IMR-90 (cell line): ENCODE results near the gene DCC. TPM values are rescaled to one million over a fixed set of nuclear protein-coding genes. Genes with fewer than 3 reads are reported as not detected.

Source experiments
- ATAC-seq: fragments of 200-7000 bp; cut with Tn5 transposase; 2 replicates; pipeline ENCODE4 v1.9.1; 2020; ENCODE audit warnings: low read depth, mild to moderate bottlenecking, moderate library complexity
- BruUV-seq: library from RNA; stranded (reverse); fragments of 400-500 nt; replicated peaks from 2 replicates; lab custom pipeline; 2021; lab: Mats Ljungman, UMichigan
- CTCF ChIA-PET: fragments of 300-600 bp; formaldehyde crosslinking; extraction: SDS; loops from one replicate; lab custom pipeline; 2021; ENCODE audit warnings: antibody characterized with exemption; lab: Yijun Ruan, JAX
- POLR2A ChIA-PET: fragments of 300-600 bp; sonication (Branson Sonifier 250); formaldehyde crosslinking; loops from one replicate; lab custom pipeline; 2022; ENCODE audit warnings: antibody characterized with exemption; ENCODE audit not compliant: unreplicated experiment; lab: Charles Lee
- DNase-seq: peaks from one replicate; pipeline ENCODE4 v3.0.0; 2013
- H2AFZ ChIP-seq: replicated peaks from 2 replicates; pipeline ENCODE3; 2013; ENCODE audit warnings: low read length, mild to moderate bottlenecking; ENCODE audit not compliant: poor library complexity
- H2AK5ac ChIP-seq: 2 replicates; pipeline ENCODE4 v1.6.1; 2013; ENCODE audit warnings: low read depth, low read length, inconsistent platforms
- H2AK9ac ChIP-seq: replicated peaks from 2 replicates; pipeline ENCODE3; 2013; ENCODE audit warnings: mild to moderate bottlenecking, low read depth, low read length, moderate library complexity; ENCODE audit not compliant: poor library complexity
- H2BK120ac ChIP-seq: 2 replicates; pipeline ENCODE4 v1.6.1; 2013; ENCODE audit warnings: low read depth, low read length, inconsistent platforms
- H2BK15ac ChIP-seq: 3 replicates; pipeline ENCODE4 v1.6.1; 2013; ENCODE audit warnings: low read depth, low read length, inconsistent platforms
- H2BK20ac ChIP-seq: 2 replicates; pipeline ENCODE4 v1.6.1; 2013; ENCODE audit warnings: low read depth, mild to moderate bottlenecking, inconsistent platforms, low read length, moderate library complexity
- H2BK5ac ChIP-seq: 2 replicates; pipeline ENCODE4 v1.6.1; 2013; ENCODE audit warnings: mild to moderate bottlenecking, low read depth, low read length, inconsistent platforms; ENCODE audit not compliant: poor library complexity, severe bottlenecking
- H3K14ac ChIP-seq: replicated peaks from 2 replicates; pipeline ENCODE4 v1.6.1; 2013; ENCODE audit warnings: low read depth, low read length, inconsistent platforms
- H3K18ac ChIP-seq: 2 replicates; pipeline ENCODE4 v1.6.1; 2013; ENCODE audit warnings: low read depth, low read length, control low read depth
- H3K23ac ChIP-seq: 2 replicates; pipeline ENCODE4 v1.6.1; 2013; ENCODE audit warnings: low read depth, low read length, inconsistent platforms
- H3K27ac ChIP-seq: 2 replicates; pipeline ENCODE4 v1.5.1; 2013; ENCODE audit warnings: mild to moderate bottlenecking, control low read depth, low read length; ENCODE audit not compliant: insufficient read depth
- H3K27me3 ChIP-seq: 2 replicates; pipeline ENCODE4 v1.6.1; 2013; ENCODE audit warnings: low read length; ENCODE audit not compliant: control insufficient read depth, insufficient read depth
- H3K36me3 ChIP-seq: 2 replicates; pipeline ENCODE4 v1.6.1; 2013; ENCODE audit warnings: low read length, mixed read lengths; ENCODE audit not compliant: control insufficient read depth, insufficient read depth
- H3K4ac ChIP-seq: 2 replicates; pipeline ENCODE4 v1.6.1; 2013; ENCODE audit warnings: low read depth, low read length, inconsistent platforms
- H3K4me1 ChIP-seq: 2 replicates; pipeline ENCODE4 v1.6.1; 2013; ENCODE audit warnings: low read length, mixed read lengths; ENCODE audit not compliant: control insufficient read depth, insufficient read depth
- H3K4me2 ChIP-seq: 2 replicates; pipeline ENCODE4 v1.6.1; 2013; ENCODE audit warnings: low read depth, mild to moderate bottlenecking, control low read depth, low read length, moderate library complexity
- H3K4me3 ChIP-seq: 2 replicates; pipeline ENCODE4 v1.5.1; 2013; ENCODE audit warnings: low read depth, mild to moderate bottlenecking, control low read depth, low read length, moderate library complexity; ENCODE audit not compliant: insufficient read depth
- H3K56ac ChIP-seq: 2 replicates; pipeline ENCODE4 v1.6.1; 2013; ENCODE audit warnings: low read length, inconsistent platforms; ENCODE audit not compliant: insufficient read depth; ENCODE audit errors: extremely low read depth
- H3K79me1 ChIP-seq, 2 experiments: 2 replicates each; pipeline ENCODE4 v1.6.1; 2013; ENCODE audit warnings: low read length in 2 of 2, inconsistent platforms in 1 of 2, low read depth in 1 of 2
- H3K9ac ChIP-seq: 2 replicates; pipeline ENCODE4 v1.6.1; 2013; ENCODE audit warnings: low read depth, low read length, control low read depth
- H3K9me1 ChIP-seq: 2 replicates; pipeline ENCODE4 v1.6.1; 2013; ENCODE audit warnings: low read length, inconsistent platforms; ENCODE audit not compliant: insufficient read depth
- H3K9me3 ChIP-seq: 2 replicates; pipeline ENCODE4 v1.6.1; 2013; ENCODE audit warnings: low read length; ENCODE audit not compliant: control insufficient read depth, insufficient read depth
- H4K20me1 ChIP-seq: 2 replicates; pipeline ENCODE4 v1.6.1; 2013; ENCODE audit warnings: low read length, inconsistent platforms; ENCODE audit not compliant: insufficient read depth
- H4K5ac ChIP-seq: 2 replicates; pipeline ENCODE4 v1.6.1; 2013; ENCODE audit warnings: mild to moderate bottlenecking, low read depth, low read length, control low read depth
- H4K8ac ChIP-seq, 2 experiments: 2 replicates each; pipeline ENCODE4 v1.6.1; 2013; ENCODE audit warnings: low read depth in 2 of 2, low read length in 2 of 2, control low read depth in 1 of 2, inconsistent platforms in 1 of 2
- H4K91ac ChIP-seq: 2 replicates; pipeline ENCODE4 v1.6.1; 2013; ENCODE audit warnings: low read depth, low read length, inconsistent platforms; ENCODE audit not compliant: insufficient read depth
- CTCF ChIP-seq: conservative IDR thresholded peaks from 2 replicates; pipeline ENCODE4 v1.5.1; 2012; ENCODE audit warnings: mild to moderate bottlenecking, low read depth, low read length, improper control_type of control experiment
- FOS ChIP-seq: fragments of 150-350 bp; IDR thresholded peaks from 2 replicates; pipeline ENCODE4 v1.6.1; 2016; ENCODE audit warnings: low read depth, low read length
- RAD21 ChIP-seq: IDR thresholded peaks from 2 replicates; pipeline ENCODE4 v1.6.1; 2012; ENCODE audit warnings: low read length, improper control_type of control experiment
- RCOR1 ChIP-seq: IDR thresholded peaks from 2 replicates; pipeline ENCODE4 v1.6.1; 2012; ENCODE audit warnings: mild to moderate bottlenecking, low read length, improper control_type of control experiment; ENCODE audit not compliant: insufficient replicate concordance
- SMC3 ChIP-seq: fragments of 150-350 bp; IDR thresholded peaks from 2 replicates; pipeline ENCODE4 v1.6.1; 2016; ENCODE audit warnings: low read depth, mild to moderate bottlenecking, antibody characterized with exemption, low read length, moderate library complexity
- USF2 ChIP-seq: fragments of 150-350 bp; IDR thresholded peaks from 2 replicates; pipeline ENCODE4 v1.6.1; 2017; ENCODE audit warnings: mild to moderate bottlenecking, antibody characterized with exemption, low read length, low read depth
- WGBS, 2 experiments: methylation state at CpG; one replicate each; pipeline versions ENCODE4 v1.1.5 to v1.1.7; 2013; ENCODE audit warnings: missing lambda C conversion rate in 2 of 2; ENCODE audit not compliant: insufficient read length in 1 of 2; ENCODE audit errors: extremely low coverage in 2 of 2; 5-methylcytosine and 5-hydroxymethylcytosine counted together
- dilution Hi-C: fragments of 300-500 bp; cut with HindIII; formaldehyde crosslinking; loops from one replicate; pipeline ENCODE4 v1.14.3; 2018; ENCODE audit warnings: low sequenced_read_pairs; ENCODE audit not compliant: unreplicated experiment
- in situ Hi-C: fragments of 300-500 bp; cut with MboI; formaldehyde crosslinking; loops from 3 replicates; pipeline ENCODE4 v1.14.3; 2019; ENCODE audit warnings: low sequenced_read_pairs, inconsistent platforms, mixed read lengths
- intact Hi-C: fragments of 100-400 bp; cut with micrococcal nuclease; formaldehyde crosslinking; loops from 2 replicates; pipeline ENCODE4 v1.10.0; 2022
- polyA plus RNA-seq, 3 experiments: library from polyadenylated mRNA; depleted of rRNA; stranded (reverse); fragments of >200 nt; gene quantifications; 2 replicates each; pipeline ENCODE4 v1.2.3, GENCODE V29; 2012; ENCODE audit warnings: low replicate concordance in 1 of 3
- total RNA-seq: library from RNA; depleted of rRNA; stranded (reverse); fragments of >200 nt; gene quantifications from 2 replicates; pipeline ENCODE4 v1.2.3, GENCODE V29; 2012

Gene DCC
- total and polyA plus RNA-seq, 2 of the 4 experiments (the other 2 are of a cell fraction), result 0.31 to 0.54 TPM

- no peak overlapping the region for H2BK15ac ChIP-seq
- no peak overlapping the region for H2BK20ac ChIP-seq
- no peak overlapping the region for H2AK5ac ChIP-seq
- in situ Hi-C loops, result no loop called here
- intact Hi-C loops, result loop anchor here (5.0 kb wide), 1 partner anchor 1004 kb away; no protein-coding TSS in a partner anchor
- no peaks in the 10 kb centered on the region for H3K36me3 ChIP-seq
- no peaks in the 10 kb centered on the region for H4K20me1 ChIP-seq
- H2AK9ac ChIP-seq, result no peak overlapping the region
- POLR2A ChIA-PET, result no interaction called here
- no peaks in the 10 kb centered on the region for H3K4me1 ChIP-seq
- no peaks in the 10 kb centered on the region for H3K9me1 ChIP-seq
- H3K9ac ChIP-seq, result no peak overlapping the region
- H3K4me3 ChIP-seq, result no peak overlapping the region
- no peaks in the 10 kb centered on the region for H3K79me1 ChIP-seq
- no TSS peak for BruUV-seq
- H4K8ac ChIP-seq, result no peak overlapping the region
- TF ChIP-seq RAD21 (peak; percentile 43), RCOR1 (no peak), SMC3 (no peak), FOS (no peak), USF2 (no peak), CTCF (peak; percentile 31; the same call in 1 of the 2 replicates)
- CTCF ChIA-PET, result no interaction called here
- H3K9me3 ChIP-seq, result peaks cover 5% of the 10 kb centered on the region
- no peak overlapping the region for H3K4ac ChIP-seq
- no peak overlapping the region for H2BK5ac ChIP-seq
- no peak overlapping the region for H2BK120ac ChIP-seq
- no peak overlapping the region for H2AFZ ChIP-seq
- H3K4me2 ChIP-seq, result no peak overlapping the region
- H3K27ac ChIP-seq, result no peak overlapping the region
- H3K27me3 ChIP-seq, result no peaks in the 10 kb centered on the region
- H3K14ac ChIP-seq, result no peak overlapping the region
- DNase-seq, result peak; percentile 5
- no peak overlapping the region for H3K56ac ChIP-seq
- no peak overlapping the region for H4K5ac ChIP-seq
- H3K18ac ChIP-seq, result no peak overlapping the region
- ATAC-seq, result no peak
- dilution Hi-C loops, result no loop called here
- WGBS, 2 experiments, result 0% methylated on average over 2 of the region's 3 CpGs; no CpG with 5 or more reads in 1 of the 2 experiments
- H4K91ac ChIP-seq, result no peak overlapping the region
- H3K23ac ChIP-seq, result no peak overlapping the region
These were observed 330.9 kb downstream of the DCC start for GRCh38 chr18:52670896-52671295.
